HUES48 (cell line): ENCODE results near the gene RRAD.

Source experiments
- H3K27ac ChIP-seq: one replicate; pipeline ENCODE4 v1.7.0; 2013; ENCODE audit warnings: low read depth, low read length, inconsistent platforms
- H3K27me3 ChIP-seq: 2 replicates; pipeline ENCODE4 v1.6.1; 2013; ENCODE audit warnings: mild to moderate bottlenecking, low read length; ENCODE audit not compliant: control insufficient read depth, insufficient read depth
- H3K36me3 ChIP-seq: 2 replicates; pipeline ENCODE4 v1.6.1; 2013; ENCODE audit warnings: low read length; ENCODE audit not compliant: control insufficient read depth, insufficient read depth
- H3K4me1 ChIP-seq: 2 replicates; pipeline ENCODE4 v1.6.1; 2013; ENCODE audit warnings: mild to moderate bottlenecking, low read length; ENCODE audit not compliant: control insufficient read depth, insufficient read depth
- H3K4me3 ChIP-seq: 2 replicates; pipeline ENCODE4 v1.5.1; 2013; ENCODE audit warnings: mild to moderate bottlenecking, low read depth, low read length
- H3K9ac ChIP-seq: 2 replicates; pipeline ENCODE4 v1.6.1; 2013; ENCODE audit warnings: mild to moderate bottlenecking, low read depth, low read length, moderate library complexity
- H3K9me3 ChIP-seq: 2 replicates; pipeline ENCODE4 v1.6.1; 2013; ENCODE audit warnings: low read length; ENCODE audit not compliant: control insufficient read depth, insufficient read depth

The RRAD gene

GRCh38 chr16:66913711-66914110 is 11.6 kb downstream of the RRAD start:
- H3K4me3 ChIP-seq = no peak overlapping the region
- H3K36me3 ChIP-seq = no peaks in the 10 kb centered on the region
- H3K27ac ChIP-seq = no peak overlapping the region
- H3K9me3 ChIP-seq = no peaks in the 10 kb centered on the region
- no peak overlapping the region for H3K9ac ChIP-seq
- no peaks in the 10 kb centered on the region for H3K27me3 ChIP-seq
- no peaks in the 10 kb centered on the region for H3K4me1 ChIP-seq

- Histone ChIP-seq H3K9ac (no peak overlapping the region), H3K36me3 (no peaks in the 10 kb centered on the region), H3K27me3 (no peaks in the 10 kb centered on the region), H3K4me1 (no peaks in the 10 kb centered on the region), H3K9me3 (no peaks in the 10 kb centered on the region), H3K27ac (no peak overlapping the region), H3K4me3 (no peak overlapping the region)
Observed at GRCh38 chr16:66913081-66913480, 12.3 kb downstream of the RRAD start.

- no peaks in the 10 kb centered on the region for H3K4me1 ChIP-seq
- no peaks in the 10 kb centered on the region for H3K9me3 ChIP-seq
- no peak overlapping the region for H3K9ac ChIP-seq
- H3K4me3 ChIP-seq = no peak overlapping the region
- H3K27me3 ChIP-seq = no peaks in the 10 kb centered on the region
- no peaks in the 10 kb centered on the region for H3K36me3 ChIP-seq
- H3K27ac ChIP-seq = no peak overlapping the region
Observed at GRCh38 chr16:66911801-66912200, 13.5 kb downstream of the RRAD start.

GRCh38 chr16:66911112-66911511 is 14.2 kb downstream of the RRAD start:
- Histone ChIP-seq H3K9ac (no peak overlapping the region), H3K4me1 (no peaks in the 10 kb centered on the region), H3K9me3 (no peaks in the 10 kb centered on the region), H3K27ac (no peak overlapping the region), H3K27me3 (no peaks in the 10 kb centered on the region), H3K36me3 (no peaks in the 10 kb centered on the region), H3K4me3 (no peak overlapping the region)

- Histone ChIP-seq H3K4me1 (no peaks in the 10 kb centered on the region), H3K9me3 (no peaks in the 10 kb centered on the region), H3K9ac (no peak overlapping the region), H3K27me3 (no peaks in the 10 kb centered on the region), H3K27ac (no peak overlapping the region), H3K4me3 (no peak overlapping the region), H3K36me3 (no peaks in the 10 kb centered on the region)
Observed at GRCh38 chr16:66910175-66910940, 15.0 kb downstream of the RRAD start.

GRCh38 chr16:66908762-66909559 is 16.4 kb downstream of the RRAD start:
- H3K9ac ChIP-seq = no peak overlapping the region

GRCh38 chr16:66908116-66908515 is 17.2 kb downstream of the RRAD start:
- H3K27me3 ChIP-seq = no peaks in the 10 kb centered on the region
- no peaks in the 10 kb centered on the region for H3K4me1 ChIP-seq
- no peak overlapping the region for H3K9ac ChIP-seq
- no peak overlapping the region for H3K4me3 ChIP-seq
- H3K9me3 ChIP-seq = no peaks in the 10 kb centered on the region
- H3K27ac ChIP-seq = no peak overlapping the region
- H3K36me3 ChIP-seq = no peaks in the 10 kb centered on the region

More at GRCh38 chr16:66908762-66909559, 16.4 kb downstream of the RRAD start:
- Histone ChIP-seq H3K4me3 (no peak overlapping the region), H3K4me1 (no peaks in the 10 kb centered on the region), H3K27ac (no peak overlapping the region), H3K27me3 (no peaks in the 10 kb centered on the region), H3K36me3 (no peaks in the 10 kb centered on the region), H3K9me3 (no peaks in the 10 kb centered on the region)

GRCh38 chr16:66906916-66907836 is 18.2 kb downstream of the RRAD start:
- no peaks in the 10 kb centered on the region for H3K4me1 ChIP-seq
- no peak overlapping the region for H3K27ac ChIP-seq
- H3K4me3 ChIP-seq = no peak overlapping the region
- no peaks in the 10 kb centered on the region for H3K36me3 ChIP-seq
- no peaks in the 10 kb centered on the region for H3K9me3 ChIP-seq
- H3K27me3 ChIP-seq = no peaks in the 10 kb centered on the region
- H3K9ac ChIP-seq = no peak overlapping the region

- H3K27ac ChIP-seq = no peak overlapping the region
Observed at GRCh38 chr16:66905633-66906539, 19.4 kb downstream of the RRAD start.

More at GRCh38 chr16:66905633-66906539, 19.4 kb downstream of the RRAD start:
- no peaks in the 10 kb centered on the region for H3K27me3 ChIP-seq
- no peaks in the 10 kb centered on the region for H3K36me3 ChIP-seq
- H3K9me3 ChIP-seq = no peaks in the 10 kb centered on the region
- H3K9ac ChIP-seq = no peak overlapping the region
- no peaks in the 10 kb centered on the region for H3K4me1 ChIP-seq
- no peak overlapping the region for H3K4me3 ChIP-seq
